NCI-H526 treated with DMSO at 0.1 percent for 48 hours (cell line): ENCODE data around the gene SLC19A1.
"Not testable (repeated sequence)": the region's sequence is repeated elsewhere in the genome, so short reads cannot be mapped to it uniquely, and the experiment has no call there.

ENCODE experiments used
- DNase-seq: peaks from one replicate; lab custom pipeline; 2025; lab: John Stamatoyannopoulos, UW

SLC19A1 gene

GRCh38 chr21:45533361-45533845 is 8.8 kb downstream of the SLC19A1 start:
- no peak for DNase-seq

GRCh38 chr21:45532826-45533360 is 9.3 kb downstream of the SLC19A1 start:
- DNase-seq, result no peak

DNA sequence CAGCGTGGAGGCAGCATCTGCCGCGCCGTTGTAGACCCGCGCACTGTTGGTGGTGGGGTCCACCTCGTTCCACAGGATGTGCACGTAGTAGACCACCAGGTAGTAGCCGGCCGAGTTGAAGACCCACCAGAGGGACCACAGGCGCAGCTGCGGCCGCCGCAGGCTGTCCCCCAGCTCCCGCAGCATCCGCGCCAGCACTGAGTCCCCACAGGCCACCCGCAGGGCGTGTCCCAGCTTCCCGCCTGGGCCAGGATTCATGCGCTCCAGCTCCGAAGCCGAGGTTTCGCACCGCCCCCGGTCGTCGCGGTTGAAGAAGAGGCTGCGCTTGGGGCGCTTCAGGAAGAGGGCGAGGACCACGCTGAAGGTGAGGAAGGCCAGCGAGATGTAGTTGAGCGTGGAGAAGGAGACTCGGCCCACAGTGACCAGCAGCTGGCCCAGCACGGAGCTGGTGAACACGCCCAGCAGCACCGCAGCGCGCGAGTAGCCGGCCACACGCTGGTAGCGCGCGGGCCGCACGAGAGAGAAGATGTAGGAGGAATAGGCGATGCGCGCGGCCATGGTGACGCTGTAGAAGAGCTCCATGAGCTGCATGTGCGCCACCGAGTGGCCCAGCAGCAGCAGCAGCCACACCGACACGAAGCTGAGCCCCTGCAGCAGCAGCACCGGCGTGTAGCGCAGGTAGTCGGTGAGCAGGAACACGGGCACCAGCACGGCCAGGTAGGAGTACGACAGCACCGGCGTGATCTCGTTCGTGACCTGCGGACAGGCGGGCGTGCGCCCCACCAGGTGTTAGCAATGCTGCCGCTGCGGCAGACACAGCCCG is 10.6 kb downstream of the SLC19A1 start:
- DNase-seq, result no peak

DNA sequence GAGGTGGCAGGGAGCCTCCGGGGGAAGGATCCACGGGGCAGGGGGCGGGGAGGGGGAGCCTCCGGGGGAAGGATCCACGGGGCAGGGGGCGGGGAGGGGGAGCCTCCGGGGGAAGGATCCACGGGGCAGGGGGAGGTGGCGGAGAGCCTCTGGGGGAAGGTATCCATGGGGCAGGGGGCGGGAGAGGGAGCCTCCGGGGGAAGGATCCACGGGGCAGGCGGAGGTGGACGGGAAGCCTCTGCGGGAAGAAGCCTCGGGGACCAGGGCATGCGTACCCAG is 11.2 kb downstream of the SLC19A1 start:
- DNase-seq, result not testable (repeated sequence)

DNA sequence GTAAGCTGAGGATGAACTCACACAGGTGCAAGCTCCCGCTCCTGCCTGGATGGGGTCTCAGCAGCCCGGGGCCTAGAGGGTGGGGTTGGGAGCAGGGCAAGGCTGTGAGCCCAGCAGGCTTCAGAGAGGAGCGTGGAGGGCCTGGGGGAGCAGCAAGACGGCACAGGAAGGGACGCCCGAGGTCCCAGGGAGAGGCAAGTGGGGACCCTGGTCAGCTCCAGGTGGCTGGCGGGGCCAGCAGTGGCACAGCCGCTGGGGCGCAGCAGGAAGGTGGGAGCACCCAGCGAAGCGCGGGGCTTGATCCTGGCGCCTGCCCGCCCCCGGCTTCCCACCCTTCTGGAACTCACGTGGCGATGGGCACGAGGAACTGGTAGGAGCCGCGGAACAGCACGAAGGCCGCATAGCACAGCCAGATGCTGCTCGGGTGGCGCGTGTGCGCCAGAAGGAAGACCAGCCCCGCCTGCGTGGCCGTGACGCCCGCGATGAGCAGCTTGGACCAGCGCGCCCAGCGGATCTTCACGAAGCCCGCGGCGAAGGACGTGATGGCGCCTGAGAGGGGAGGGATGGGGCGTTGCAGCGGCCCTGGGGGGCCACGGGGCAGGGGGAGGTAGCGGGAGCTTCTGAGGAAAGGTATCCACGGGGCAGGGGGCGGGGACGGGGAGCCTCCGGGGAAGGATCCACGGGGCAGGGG is 11.7 kb downstream of the SLC19A1 start:
- DNase-seq, result no peak

DNA sequence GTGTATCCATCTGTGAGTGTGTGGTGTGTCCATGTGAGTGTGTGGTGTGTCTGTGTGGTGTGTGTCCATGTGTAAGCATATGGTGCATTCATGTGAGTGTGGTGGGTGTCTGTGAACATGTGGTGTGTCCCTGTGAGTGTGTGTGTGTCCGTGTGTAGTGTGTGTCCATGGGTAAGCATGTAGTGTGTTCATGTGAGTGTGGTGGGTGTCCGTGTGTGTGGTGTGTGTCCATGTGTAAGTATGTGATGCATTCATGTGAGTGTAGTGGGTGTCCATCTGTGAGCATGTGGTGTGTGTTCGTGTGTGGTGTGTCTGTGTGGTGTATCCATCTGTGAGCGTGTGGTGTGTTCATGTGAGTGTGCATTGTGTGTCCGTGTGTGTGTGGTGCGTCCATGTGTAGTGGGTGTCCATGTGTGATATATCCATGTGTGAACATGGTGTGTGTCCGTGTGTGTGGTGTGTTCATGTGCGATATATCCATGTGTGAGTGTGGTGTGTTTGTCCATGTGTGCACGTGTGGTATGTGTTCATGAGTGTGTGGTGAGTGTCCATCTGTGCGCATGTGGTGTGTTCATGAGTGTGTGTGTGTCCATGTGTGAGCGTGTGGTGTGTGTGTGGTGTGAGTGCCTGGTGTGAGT is 12.3 kb downstream of the SLC19A1 start:
- DNase-seq, result no peak

- no peak for DNase-seq
Observed at GRCh38 chr21:45528981-45529784, 13.1 kb downstream of the SLC19A1 start.

- DNase-seq, result no peak
Observed at GRCh38 chr21:45528028-45528705, 14.1 kb downstream of the SLC19A1 start.

DNA sequence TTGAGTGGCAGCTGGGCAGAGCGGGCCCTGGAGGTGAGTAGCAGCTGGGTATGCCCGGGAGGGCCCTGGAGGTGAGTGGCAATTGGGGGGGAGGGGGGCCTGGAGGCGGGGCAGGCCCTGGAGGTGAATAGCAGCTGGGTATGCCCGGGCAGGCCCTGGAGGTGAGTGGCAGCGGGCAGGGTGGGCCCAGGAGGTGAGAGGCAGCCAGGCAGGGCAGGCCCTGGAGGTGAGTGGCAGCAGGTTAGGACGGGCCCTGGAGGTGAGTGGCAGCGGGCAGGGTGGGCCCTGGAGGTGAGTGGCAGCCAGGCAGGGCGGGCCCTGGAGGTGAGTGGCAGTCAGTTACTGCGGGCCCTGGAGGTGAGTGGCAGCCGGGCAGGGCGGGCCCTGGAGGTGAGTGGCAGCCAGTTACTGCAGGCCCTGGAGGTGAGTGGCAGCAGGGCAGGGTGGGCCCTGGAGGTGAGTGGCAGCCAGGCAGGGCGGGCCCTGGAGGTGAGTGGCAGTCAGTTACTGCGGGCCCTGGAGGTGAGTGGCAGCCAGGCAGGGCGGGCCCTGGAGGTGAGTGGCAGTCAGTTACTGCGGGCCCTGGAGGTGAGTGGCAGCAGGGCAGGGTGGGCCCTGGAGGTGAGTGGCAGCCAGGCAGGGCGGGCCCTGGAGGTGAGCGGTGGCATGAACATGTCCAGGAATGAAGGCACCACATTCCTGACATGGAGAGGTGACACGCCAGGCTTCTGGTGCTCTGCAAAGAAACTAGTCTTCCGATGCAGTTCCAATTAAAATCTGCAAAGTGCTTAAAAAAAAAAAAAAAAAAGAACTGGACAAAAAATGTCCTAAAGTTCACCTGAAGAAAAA is 14.9 kb downstream of the SLC19A1 start:
- DNase-seq, result not testable (repeated sequence)

GRCh38 chr21:45525910-45526306 is 16.3 kb downstream of the SLC19A1 start:
- no peak for DNase-seq

GRCh38 chr21:45525153-45525909 is 16.9 kb downstream of the SLC19A1 start:
- no peak for DNase-seq

DNA sequence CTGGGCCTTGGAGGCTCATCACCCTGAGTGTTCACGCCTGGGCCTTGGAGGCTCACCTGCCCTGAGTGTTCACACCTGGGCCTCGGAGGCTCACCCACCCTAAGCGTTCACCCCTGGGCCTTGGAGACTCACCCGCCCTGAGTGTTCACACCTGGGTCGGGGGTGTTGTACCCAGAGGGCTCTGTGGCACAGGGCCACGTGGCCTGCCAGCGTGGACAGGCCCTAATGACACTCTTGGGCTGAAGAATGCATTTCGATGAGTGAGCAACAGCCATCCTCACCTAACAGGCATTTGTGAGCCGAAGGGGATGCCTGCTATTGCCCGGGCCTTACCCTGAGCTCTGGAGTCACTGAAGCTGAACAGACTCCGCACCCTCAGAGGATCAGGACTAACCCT is 17.5 kb downstream of the SLC19A1 start:
- DNase-seq, result no peak

- no peak for DNase-seq
Observed at GRCh38 chr21:45523411-45524101, 18.7 kb downstream of the SLC19A1 start.

DNA sequence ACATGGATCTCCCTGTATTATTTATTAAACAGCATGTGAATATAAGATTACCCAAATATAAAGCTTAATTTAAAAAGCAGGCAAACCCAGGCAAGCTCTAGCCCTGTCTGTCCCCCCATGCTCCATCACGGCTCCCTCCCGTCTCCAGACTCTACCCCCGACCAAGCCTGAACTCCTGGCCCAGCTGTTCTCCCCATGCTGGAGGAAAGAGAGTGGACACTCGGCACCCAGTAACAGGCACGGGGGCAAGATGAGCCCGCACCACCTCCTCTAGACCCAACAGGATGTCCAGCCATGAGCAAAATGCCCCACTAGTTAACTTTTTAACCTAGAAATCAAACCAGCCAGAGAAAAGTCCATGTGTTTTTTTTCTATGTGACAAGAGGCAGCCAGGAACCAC is 19.3 kb downstream of the SLC19A1 start:
- DNase-seq, result no peak

DNA sequence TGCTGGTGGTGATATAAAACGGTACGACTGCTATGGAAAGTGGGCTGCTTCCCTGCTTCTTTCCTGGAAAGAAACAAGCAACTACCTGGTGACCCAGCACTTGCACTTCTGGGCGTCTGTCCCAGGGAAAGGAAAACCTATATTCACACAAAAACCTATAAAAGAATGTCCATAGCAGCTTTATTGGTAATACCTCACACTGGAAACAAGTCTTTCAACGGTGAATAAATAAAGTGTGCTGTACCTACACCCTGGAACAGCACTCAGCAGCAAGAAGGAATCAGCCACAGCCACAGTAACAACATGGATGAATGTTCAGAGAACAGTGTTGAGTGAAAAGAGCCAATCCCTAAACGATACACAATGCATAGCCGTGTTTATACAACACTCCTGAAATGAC is 19.9 kb downstream of the SLC19A1 start:
- DNase-seq, result no peak

DNA sequence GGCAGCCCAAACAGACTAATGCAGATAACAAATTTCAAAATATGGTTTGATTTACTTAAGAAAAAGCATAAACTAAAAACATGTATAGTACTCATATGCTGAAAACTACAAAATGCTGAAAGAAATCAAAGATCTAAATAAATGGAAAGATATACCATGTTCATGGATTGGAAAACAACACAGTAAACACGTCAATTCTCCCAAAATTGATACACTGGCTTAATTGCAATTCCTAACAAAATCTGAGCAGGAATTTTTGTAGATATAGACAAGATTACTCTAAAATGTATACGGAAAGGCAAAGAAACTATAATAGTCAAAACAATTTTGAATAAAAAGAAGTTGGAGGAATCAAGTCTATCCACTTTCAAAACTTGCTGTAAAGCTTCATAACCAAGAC is 21.0 kb downstream of the SLC19A1 start:
- DNase-seq, result no peak

- DNase-seq, result no peak
Observed at GRCh38 chr21:45519182-45519581, 23.1 kb downstream of the SLC19A1 start.

- no peak for DNase-seq
Observed at GRCh38 chr21:45518742-45519141, 23.5 kb downstream of the SLC19A1 start.
